Measurements from ENCODE around the gene METTL4.
A peak's percentile ranks its signal among the peaks of the same experiment; 100 is the strongest.

METTL4 gene

GRCh38 chr18:2587788-2588187 is 16.5 kb upstream of the METTL4 start:
- no peak for DNase-seq (ENCODE audit: low spot score)
- in situ Hi-C loops (cut with MboI; ENCODE audit: low sequenced_read_pairs, unreplicated experiment), result no loop called here
- TF ChIP-seq CTCF (IDR thresholded peaks at IDR 0.05; ENCODE audit: borderline replicate concordance, control extremely low read depth, extremely low read depth, insufficient read depth, missing control alignments), result no peak

GRCh38 chr18:2573408-2573807 is 2.1 kb upstream of the METTL4 start:
- in situ Hi-C loops (cut with MboI; ENCODE audit: low sequenced_read_pairs, unreplicated experiment), result no loop called here
- TF ChIP-seq CTCF (IDR thresholded peaks at IDR 0.05; ENCODE audit: borderline replicate concordance, control extremely low read depth, extremely low read depth, insufficient read depth, missing control alignments), result no peak
- no peak for DNase-seq (ENCODE audit: low spot score)

GRCh38 chr18:2572892-2573291 is 1.6 kb upstream of the METTL4 start:
- no peak for DNase-seq (ENCODE audit: low spot score)
- in situ Hi-C loops (cut with MboI; ENCODE audit: low sequenced_read_pairs, unreplicated experiment), result no loop called here
- TF ChIP-seq CTCF (IDR thresholded peaks at IDR 0.05; ENCODE audit: borderline replicate concordance, control extremely low read depth, extremely low read depth, insufficient read depth, missing control alignments), result no peak

DNA sequence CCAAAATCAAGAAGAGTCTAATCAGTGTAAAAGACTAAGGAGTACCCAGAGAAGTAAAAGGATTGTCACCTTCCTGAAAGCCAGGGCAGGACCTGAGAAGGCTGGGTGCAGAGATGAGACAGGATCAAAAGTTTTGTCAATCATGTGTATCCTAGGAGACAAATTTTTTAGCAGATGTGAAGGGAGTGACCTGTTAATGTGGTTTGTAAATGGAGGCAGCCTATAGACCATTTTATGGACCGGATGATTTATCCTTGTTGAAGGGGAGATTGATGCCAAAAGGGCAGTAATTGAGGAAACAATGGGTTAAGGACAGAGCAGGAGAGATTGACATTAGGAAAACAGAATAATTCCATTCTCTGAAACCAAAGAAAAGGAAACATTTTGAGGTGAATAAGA is 865 bp upstream of the METTL4 start:
- in situ Hi-C loops (cut with MboI; ENCODE audit: low sequenced_read_pairs, unreplicated experiment), result no loop called here
- no peak for TF ChIP-seq CTCF (IDR thresholded peaks at IDR 0.05; ENCODE audit: borderline replicate concordance, control extremely low read depth, extremely low read depth, insufficient read depth, missing control alignments)
- no peak for DNase-seq (ENCODE audit: low spot score)

GRCh38 chr18:2570772-2571199 is 519 bp downstream of the METTL4 start:
- in situ Hi-C loops (cut with MboI; ENCODE audit: low sequenced_read_pairs, unreplicated experiment), result no loop called here
- TF ChIP-seq CTCF (IDR thresholded peaks at IDR 0.05; ENCODE audit: borderline replicate concordance, control extremely low read depth, extremely low read depth, insufficient read depth, missing control alignments), result no peak
- DNase-seq (ENCODE audit: low spot score), result peak; percentile 77

DNA sequence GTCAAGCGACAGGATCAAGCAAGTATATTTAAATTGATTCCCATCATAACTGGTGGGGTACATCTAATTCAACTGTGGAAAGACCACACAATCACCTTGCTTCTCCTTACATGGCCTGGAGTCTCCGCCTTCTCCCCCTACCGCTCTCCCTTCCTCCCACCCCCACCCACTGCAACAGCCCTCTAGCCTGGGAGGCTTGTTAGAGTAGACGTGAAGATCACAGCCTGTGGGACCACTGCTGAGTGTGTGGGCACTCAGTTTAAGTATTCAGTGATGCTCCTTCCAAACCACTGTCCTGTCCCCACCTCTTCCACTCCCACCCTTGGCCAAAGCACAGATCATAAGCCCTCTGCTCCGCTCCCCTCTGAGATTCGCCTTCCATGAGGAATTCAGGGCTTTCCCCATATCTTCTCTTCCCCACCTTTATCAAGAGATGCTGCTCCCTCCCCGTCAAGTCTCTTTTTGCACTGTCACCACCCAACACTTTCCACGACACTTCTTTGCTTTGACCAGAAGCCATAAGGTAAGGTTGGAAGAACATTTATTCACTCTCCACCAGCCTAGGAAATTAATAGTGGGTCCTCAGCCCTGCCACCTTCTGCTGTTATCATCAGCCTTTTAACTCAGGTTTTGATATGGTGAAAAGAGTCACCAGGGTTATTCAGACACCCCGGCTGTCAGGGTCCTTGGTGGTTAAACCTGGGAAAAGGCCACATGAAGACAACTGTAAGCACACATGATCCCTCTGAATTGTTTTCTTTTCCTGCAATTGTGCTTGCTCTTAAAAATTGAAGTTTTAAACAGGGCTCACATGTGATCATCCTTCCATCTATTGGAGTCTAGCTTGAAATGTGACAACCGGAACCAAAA is 1.7 kb downstream of the METTL4 start:
- in situ Hi-C loops (cut with MboI; ENCODE audit: low sequenced_read_pairs, unreplicated experiment), result no loop called here
- TF ChIP-seq CTCF (IDR thresholded peaks at IDR 0.05; ENCODE audit: borderline replicate concordance, control extremely low read depth, extremely low read depth, insufficient read depth, missing control alignments), result no peak
- DNase-seq (ENCODE audit: low spot score), result no peak
